CD4-positive, alpha-beta T cell treated with Interleukin-15 for 4 hours (primary cell): ENCODE measurements around the gene OVAAL.

ENCODE experiments used
- DNase-seq: peaks from one replicate; pipeline ENCODE4 v3.0.0-alpha.2; 2020; ENCODE audit warnings: low spot score

The OVAAL gene

DNA sequence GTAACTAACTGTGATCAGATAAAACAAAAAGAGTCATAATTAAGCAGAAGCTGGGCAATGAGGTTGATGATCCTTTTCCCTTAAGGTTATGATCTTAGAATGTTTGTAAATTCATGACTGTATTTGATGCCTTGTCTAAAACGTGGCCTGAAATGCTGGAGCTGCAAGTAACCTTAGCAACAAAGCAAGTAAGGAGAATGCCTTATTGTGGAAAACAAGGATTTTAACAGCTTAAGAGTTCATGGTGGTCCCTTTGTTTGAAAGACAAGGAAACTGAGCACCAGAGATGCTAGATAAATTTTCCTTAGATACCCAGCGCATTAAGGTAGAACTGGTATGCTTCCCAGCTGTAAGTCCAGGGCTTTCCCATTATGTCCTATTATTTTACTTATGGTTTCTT, 47.4 kb downstream of the OVAAL start:
- no peak for DNase-seq

DNA sequence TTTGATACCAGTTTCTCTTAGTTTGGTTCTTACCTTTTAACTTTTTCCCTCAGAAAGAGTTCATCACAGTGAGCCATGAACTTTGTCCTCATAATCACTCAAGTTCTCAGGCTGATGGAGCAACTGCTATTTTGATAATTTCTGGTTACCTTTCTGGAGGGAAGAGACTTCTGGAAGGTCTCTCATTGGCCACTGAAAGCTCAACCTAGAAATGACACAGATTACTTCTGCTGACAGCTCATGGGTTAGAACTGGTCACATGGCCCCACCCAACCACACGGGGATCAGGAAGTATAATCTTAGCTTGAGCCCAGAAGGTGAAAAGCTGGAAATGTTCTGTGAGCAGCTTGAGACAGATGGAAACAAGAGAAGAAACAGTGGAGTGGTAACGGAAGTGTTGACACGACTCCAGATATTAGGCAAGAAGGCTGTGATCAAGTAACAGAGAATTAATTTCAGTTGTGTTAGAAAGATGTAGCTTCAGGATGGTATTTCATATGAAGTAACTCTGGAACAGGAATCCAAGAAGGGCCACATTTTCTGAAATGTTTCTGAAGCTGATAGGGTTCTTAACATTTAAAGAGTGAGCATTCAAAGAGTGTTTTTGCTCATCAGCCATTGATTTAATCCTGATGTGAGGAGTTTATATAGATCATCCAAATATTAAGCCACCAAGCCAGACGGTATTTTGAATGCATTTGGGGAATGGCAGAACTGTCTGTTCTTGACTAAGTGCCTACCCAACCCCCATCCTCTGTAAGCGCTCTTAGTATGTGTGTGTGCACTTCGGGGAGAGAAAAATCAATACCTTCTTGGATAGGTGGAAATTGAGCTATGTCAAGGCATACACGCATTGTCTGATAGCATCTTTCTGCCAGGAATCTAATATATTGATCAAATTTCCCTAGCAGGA, 51.1 kb downstream of the OVAAL start:
- DNase-seq, result no peak

DNA sequence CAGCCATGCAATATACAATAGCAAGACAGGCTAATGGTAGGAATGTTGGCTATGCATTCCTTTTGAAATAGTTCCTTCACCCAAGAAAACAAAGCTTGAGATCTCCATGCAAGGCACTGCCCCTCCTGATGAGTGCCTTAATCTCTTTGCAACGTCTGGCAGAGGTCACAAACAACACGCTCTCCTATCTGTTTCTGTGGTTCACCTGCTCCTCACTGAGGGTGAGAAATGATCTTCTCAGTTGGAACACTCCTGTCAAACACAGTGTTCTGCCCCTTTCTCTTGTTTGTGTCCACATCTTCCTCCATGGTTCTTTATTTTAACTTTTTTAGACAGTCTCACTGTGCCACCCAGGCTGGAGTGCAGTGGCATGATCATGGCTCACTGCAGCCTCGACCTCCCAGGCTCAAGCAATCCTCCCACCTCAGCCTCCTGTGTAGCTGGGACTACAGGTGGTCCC, 51.8 kb downstream of the OVAAL start:
- no peak for DNase-seq

GRCh38 chr1:180611016-180611930, 52.5 kb downstream of the OVAAL start:
- DNase-seq, result no peak

- DNase-seq, result no peak
Observed at GRCh38 chr1:180612632-180613031, 53.9 kb downstream of the OVAAL start.

DNA sequence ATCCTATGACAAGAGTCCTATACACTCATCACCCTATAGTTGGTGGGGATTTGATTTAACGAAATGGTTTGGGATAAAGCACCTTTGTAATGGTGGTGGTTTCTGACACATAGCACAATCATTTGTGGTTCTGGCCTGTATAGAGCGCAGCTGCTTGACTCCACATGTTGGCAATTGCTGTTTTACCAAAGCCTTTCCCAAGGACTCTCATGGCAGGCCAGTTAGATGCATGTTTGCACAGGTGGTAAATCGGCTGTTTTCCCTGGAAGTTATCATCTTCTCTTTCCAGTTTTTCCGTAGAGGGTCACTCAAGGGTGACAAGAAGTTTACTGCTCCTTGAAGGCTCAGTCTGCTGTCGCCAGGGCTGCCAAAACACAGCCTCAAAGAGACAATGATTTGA, 56.0 kb downstream of the OVAAL start:
- DNase-seq, result no peak

DNA sequence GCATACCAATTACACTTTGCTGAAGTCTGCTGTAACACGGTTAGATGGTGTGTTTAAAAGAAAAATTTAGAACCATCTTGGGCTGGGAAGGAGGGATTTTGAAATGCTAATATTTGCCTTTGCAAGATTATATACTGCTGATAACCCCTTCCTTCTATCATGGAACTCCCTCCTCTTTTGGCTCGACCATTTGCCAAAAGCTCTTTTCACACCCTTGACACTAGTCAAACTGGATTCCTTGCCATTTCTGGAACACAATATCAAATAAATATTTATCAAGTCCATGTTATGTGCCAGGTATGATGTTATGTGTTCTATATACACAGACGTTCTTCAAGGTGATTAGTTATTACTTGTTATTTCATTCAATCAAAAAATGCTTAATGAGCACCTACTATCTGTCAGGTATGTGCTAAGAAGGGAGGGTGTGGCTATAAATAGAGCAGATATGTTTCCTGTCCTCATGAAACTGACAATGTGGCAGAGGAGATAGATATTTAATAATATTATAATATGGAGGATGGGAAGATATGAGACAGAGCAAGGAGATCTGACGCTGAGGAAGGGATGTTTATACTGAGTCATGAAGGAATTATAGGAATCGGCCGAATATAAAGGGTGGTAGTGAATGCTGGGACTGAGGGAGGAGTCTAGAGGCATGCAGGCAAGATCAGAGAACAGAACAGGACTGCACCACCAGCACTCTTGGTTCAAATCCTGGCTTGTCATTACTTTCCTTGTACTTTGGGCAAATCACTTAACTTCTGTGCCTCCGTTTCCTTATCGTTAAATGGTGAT, 56.9 kb downstream of the OVAAL start:
- DNase-seq, result no peak
